ENCODE data around the gene CDH23. TPM values are rescaled to one million over a fixed set of nuclear protein-coding genes. Genes with fewer than 3 reads are reported as not detected.

Gene CDH23
- total and polyA plus RNA-seq, 9 of the 15 experiments (the other 6 are each of a cell fraction or from before 2014, with no cell fraction given), result 0.18 to 1.2 (median 0.47) TPM

- TF ChIP-seq RERE (CRISPR knock-in tag; IDR thresholded peaks at IDR 0.05; ENCODE audit: borderline replicate concordance) (no peak), CCAR2 (IDR thresholded peaks at IDR 0.05; ENCODE audit: low read depth, low read length) (no peak), ZC3H11A (IDR thresholded peaks at IDR 0.05; ENCODE audit: low read depth, low read length) (no peak), JUN (IDR thresholded peaks at IDR 0.05; ENCODE audit: borderline replicate concordance, low read depth, low read length) (0 out of 2 replicates have a peak, but pooled peaks have one; percentile 26), JUN (CRISPR knock-in tag; IDR thresholded peaks at IDR 0.05; ENCODE audit: borderline replicate concordance) (no peak), GATAD2B (IDR thresholded peaks at IDR 0.05; ENCODE audit: borderline replicate concordance) (no peak), ZNF184 (CRISPR knock-in tag; IDR thresholded peaks at IDR 0.05) (no peak), PREB (CRISPR knock-in tag; IDR thresholded peaks at IDR 0.05) (no peak), XRCC5 (IDR thresholded peaks at IDR 0.05; ENCODE audit: low read depth, low read length) (no peak), UBTF (IDR thresholded peaks at IDR 0.05; ENCODE audit: borderline replicate concordance in 1 of 2, low read depth in 2 of 2, low read length in 2 of 2) (0 out of 4 replicates have a peak, but pooled peaks of 1 of the 2 experiments have one; percentile 37), ESRRA (IDR thresholded peaks at IDR 0.05; ENCODE audit: borderline replicate concordance, low read depth) (0 out of 2 replicates have a peak, but pooled peaks have one; percentile 24), RAD21 (CRISPR knock-in tag; conservative IDR thresholded peaks at IDR 0.05 in 1 of 2, IDR thresholded peaks at IDR 0.05 in 1 of 2) (peak; percentile 43 to 86), ZNF445 (CRISPR knock-in tag; IDR thresholded peaks at IDR 0.05; ENCODE audit: low read depth) (no peak), ZNF316 (IDR thresholded peaks at IDR 0.05) (no peak), SMC3 (conservative IDR thresholded peaks at IDR 0.05; ENCODE audit: insufficient read depth, low read depth, low read length) (0 out of 2 replicates have a peak, but pooled peaks have one; percentile 42), GMEB1 (CRISPR knock-in tag; IDR thresholded peaks at IDR 0.05) (no peak)
Measured at GRCh38 chr10:71647526-71648253, 251.0 kb downstream of the CDH23 start (continued).
